ENCODE data around the gene CFAP157. TPM values are rescaled to one million over a fixed set of nuclear protein-coding genes. Genes with fewer than 3 reads are reported as not detected.

CFAP157 gene
- total and polyA plus RNA-seq, 5 experiments from 2014 or later = 0.18 to 0.99 (median 0.32) TPM

- POLR2A ChIA-PET = interaction anchor here (1.1 to 1.6 kb wide), 6 partner anchors 14 to 113 kb away, joined by 3 to 5 read pairs (median 4); partner anchors contain the start of gene TOR2A
- Mint-ChIP-seq H3K27ac (peak overlapping the region; percentile 47 to 95 (median 86)), H3K9me3 (no peaks in the 10 kb centered on the region), H3K4me3 (peak overlapping the region; percentile 42 to 82 (median 59)), H3K36me3 (no peaks in the 10 kb centered on the region), H3K4me1 (peaks cover 16 to 41% (median 29%) of the 10 kb centered on the region in 4 donors), H3K27me3 (peaks cover 0 to 2% (median 0%) of the 10 kb centered on the region in 5 donors)
- DNase-seq (no peak), ATAC-seq (no peak)
Observed at GRCh38 chr9:127720865-127721227, 14.1 kb downstream of the CFAP157 start.

- ATAC-seq = peak; percentile 35 to 39
Observed at GRCh38 chr9:127721391-127721821, 14.6 kb downstream of the CFAP157 start.

GRCh38 chr9:127722055-127722745 is 15.4 kb downstream of the CFAP157 start:
- Mint-ChIP-seq H3K27me3 (peaks cover 0 to 2% (median 0%) of the 10 kb centered on the region in 5 donors), H3K9me3 (no peaks in the 10 kb centered on the region), H3K4me1 (peaks cover 13 to 34% (median 24%) of the 10 kb centered on the region in 4 donors), H3K36me3 (no peaks in the 10 kb centered on the region), H3K27ac (peak overlapping the region in 7 of 10 donors; percentile 53 to 93 (median 66)), H3K4me3 (peak overlapping the region in 1 of 10 donors; percentile 60)
- POLR2A ChIA-PET = no interaction called here
- no peak for DNase-seq
- ATAC-seq = no peak

More at GRCh38 chr9:127721391-127721821, 14.6 kb downstream of the CFAP157 start:
- Mint-ChIP-seq H3K4me1 (peaks cover 13 to 35% (median 24%) of the 10 kb centered on the region in 4 donors), H3K27me3 (peaks cover 0 to 2% (median 0%) of the 10 kb centered on the region in 5 donors), H3K36me3 (no peaks in the 10 kb centered on the region), H3K27ac (peak overlapping the region in 9 of 10 donors; percentile 39 to 95 (median 86)), H3K4me3 (peak overlapping the region; percentile 39 to 82 (median 63)), H3K9me3 (no peaks in the 10 kb centered on the region)
- DNase-seq = peak in 1 of 10 donors; percentile 29
- POLR2A ChIA-PET = interaction anchor here (1.3 kb wide), 1 partner anchor 16 kb away, joined by 4 read pairs; no protein-coding TSS in a partner anchor

- Mint-ChIP-seq H3K4me1 (peaks cover 13 to 34% (median 24%) of the 10 kb centered on the region in 4 donors), H3K4me3 (no peak overlapping the region), H3K27me3 (peaks cover 0 to 2% (median 0%) of the 10 kb centered on the region in 5 donors), H3K36me3 (no peaks in the 10 kb centered on the region), H3K9me3 (no peaks in the 10 kb centered on the region), H3K27ac (peak overlapping the region in 3 of 10 donors; percentile 14 to 56 (median 39))
- ATAC-seq (no peak), DNase-seq (no peak)
- POLR2A ChIA-PET = interaction anchor here (0.8 kb wide), 1 partner anchor 9 kb away, joined by 3 read pairs; no protein-coding TSS in a partner anchor
Observed at GRCh38 chr9:127723013-127723412, 16.2 kb downstream of the CFAP157 start.

- Mint-ChIP-seq H3K4me3 (no peak overlapping the region), H3K4me1 (peaks cover 13 to 34% (median 24%) of the 10 kb centered on the region in 4 donors), H3K27ac (peak overlapping the region in 5 of 10 donors; percentile 14 to 56 (median 42)), H3K9me3 (no peaks in the 10 kb centered on the region), H3K36me3 (no peaks in the 10 kb centered on the region), H3K27me3 (peaks cover 0 to 2% (median 0%) of the 10 kb centered on the region in 5 donors)
- POLR2A ChIA-PET = interaction anchor here (0.7 to 0.8 kb wide), 2 partner anchors 9 to 11 kb away, joined by 3 to 5 read pairs; partner anchors contain the start of gene TOR2A
- ATAC-seq = no peak
- DNase-seq = no peak
Observed at GRCh38 chr9:127723444-127723843, 16.7 kb downstream of the CFAP157 start.

GRCh38 chr9:127724012-127724411 is 17.2 kb downstream of the CFAP157 start:
- Mint-ChIP-seq H3K4me3 (no peak overlapping the region), H3K27ac (peak overlapping the region in 1 of 10 donors; percentile 42), H3K36me3 (no peaks in the 10 kb centered on the region), H3K9me3 (no peaks in the 10 kb centered on the region), H3K4me1 (peaks cover 13 to 34% (median 23%) of the 10 kb centered on the region in 4 donors), H3K27me3 (peaks cover 0 to 2% (median 0%) of the 10 kb centered on the region in 5 donors)
- no peak for ATAC-seq
- POLR2A ChIA-PET = interaction anchor here (0.7 to 1.2 kb wide), 3 partner anchors 10 to 14 kb away, joined by 3 to 5 read pairs (median 3); partner anchors contain the start of gene TOR2A
- no peak for DNase-seq

- H3K4me1 Mint-ChIP-seq = peaks cover 0 to 13% (median under 1%) of the 10 kb centered on the region in 4 donors
- H3K27ac Mint-ChIP-seq = no peak overlapping the region
- no peaks in the 10 kb centered on the region for H3K9me3 Mint-ChIP-seq
- POLR2A ChIA-PET = interaction anchor here (0.7 kb wide), 1 partner anchor 11 kb away, joined by 4 read pairs; the partner anchor contains the start of gene PTRH1
- no peak for DNase-seq
- no peak overlapping the region for H3K4me3 Mint-ChIP-seq
- H3K27me3 Mint-ChIP-seq = peaks cover 0 to 2% (median 0%) of the 10 kb centered on the region in 5 donors
- ATAC-seq = no peak
- H3K36me3 Mint-ChIP-seq = peaks cover 0 to 4% (median 0%) of the 10 kb centered on the region in 3 donors
Observed at GRCh38 chr9:127726871-127727270, 20.1 kb downstream of the CFAP157 start.

- H3K36me3 Mint-ChIP-seq = peaks cover 0 to 5% (median 0%) of the 10 kb centered on the region in 3 donors
- peak overlapping the region in 1 of 10 donors; percentile 15 for H3K27ac Mint-ChIP-seq
- ATAC-seq = no peak
- no peak overlapping the region for H3K4me3 Mint-ChIP-seq
- peaks cover 4 to 5% (median 5%) of the 10 kb centered on the region in 4 donors for H3K4me1 Mint-ChIP-seq
- no peaks in the 10 kb centered on the region for H3K9me3 Mint-ChIP-seq
- POLR2A ChIA-PET = no interaction called here
- no peak for DNase-seq
- H3K27me3 Mint-ChIP-seq = no peaks in the 10 kb centered on the region
Observed at GRCh38 chr9:127728808-127729207, 22.0 kb downstream of the CFAP157 start.

- POLR2A ChIA-PET = no interaction called here
- Mint-ChIP-seq H3K4me1 (peaks cover 8 to 11% (median 9%) of the 10 kb centered on the region in 4 donors), H3K27ac (peak overlapping the region in 2 of 10 donors; percentile 62 to 82)
Observed at GRCh38 chr9:127729522-127730256, 22.9 kb downstream of the CFAP157 start.

GRCh38 chr9:127730262-127730661 is 23.5 kb downstream of the CFAP157 start:
- H3K4me1 Mint-ChIP-seq = peaks cover 8 to 12% (median 10%) of the 10 kb centered on the region in 4 donors
- DNase-seq = no peak
- POLR2A ChIA-PET = no interaction called here
- H3K27me3 Mint-ChIP-seq = peaks cover 0 to under 1% (median 0%) of the 10 kb centered on the region in 5 donors
- H3K4me3 Mint-ChIP-seq = no peak overlapping the region
- peaks cover 0 to 5% (median 0%) of the 10 kb centered on the region in 3 donors for H3K36me3 Mint-ChIP-seq
- H3K9me3 Mint-ChIP-seq = no peaks in the 10 kb centered on the region
- peak overlapping the region in 2 of 10 donors; percentile 53 to 55 for H3K27ac Mint-ChIP-seq
- ATAC-seq = no peak

More at GRCh38 chr9:127729522-127730256, 22.9 kb downstream of the CFAP157 start:
- Mint-ChIP-seq H3K9me3 (no peaks in the 10 kb centered on the region), H3K4me3 (no peak overlapping the region), H3K36me3 (peaks cover 0 to 5% (median 0%) of the 10 kb centered on the region in 3 donors), H3K27me3 (no peaks in the 10 kb centered on the region)
- ATAC-seq (no peak), DNase-seq (no peak)

- DNase-seq (no peak), ATAC-seq (no peak)
- peak overlapping the region in 4 of 10 donors; percentile 11 to 55 (median 46) for H3K27ac Mint-ChIP-seq
- H3K36me3 Mint-ChIP-seq = peaks cover 0 to 5% (median 0%) of the 10 kb centered on the region in 3 donors
- POLR2A ChIA-PET = interaction anchor here (0.6 to 0.8 kb wide), 2 partner anchors 100 to 139 kb away, joined by 4 to 5 read pairs; no protein-coding TSS in a partner anchor
- H3K9me3 Mint-ChIP-seq = no peaks in the 10 kb centered on the region
- peaks cover 0 to 1% (median 0%) of the 10 kb centered on the region in 5 donors for H3K27me3 Mint-ChIP-seq
- peaks cover 9 to 17% (median 14%) of the 10 kb centered on the region in 4 donors for H3K4me1 Mint-ChIP-seq
- H3K4me3 Mint-ChIP-seq = no peak overlapping the region
Observed at GRCh38 chr9:127730799-127731410, 24.1 kb downstream of the CFAP157 start.

GRCh38 chr9:127731938-127732337 is 25.1 kb downstream of the CFAP157 start:
- ATAC-seq (no peak), DNase-seq (no peak)
- POLR2A ChIA-PET = interaction anchor here (0.7 kb wide), 1 partner anchor 15 kb away, joined by 3 read pairs; no protein-coding TSS in a partner anchor
- peaks cover 0 to 5% (median 0%) of the 10 kb centered on the region in 3 donors for H3K36me3 Mint-ChIP-seq
- peak overlapping the region in 1 of 10 donors; percentile 62 for H3K27ac Mint-ChIP-seq
- no peak overlapping the region for H3K4me3 Mint-ChIP-seq
- H3K27me3 Mint-ChIP-seq = peaks cover 0 to 1% (median 0%) of the 10 kb centered on the region in 5 donors
- peaks cover 9 to 17% (median 14%) of the 10 kb centered on the region in 4 donors for H3K4me1 Mint-ChIP-seq
- no peaks in the 10 kb centered on the region for H3K9me3 Mint-ChIP-seq

Measured in naive thymus-derived CD8-positive, alpha-beta T cell (primary cell).